ENCODE results near the gene CENPT.

Gene CENPT

DNA sequence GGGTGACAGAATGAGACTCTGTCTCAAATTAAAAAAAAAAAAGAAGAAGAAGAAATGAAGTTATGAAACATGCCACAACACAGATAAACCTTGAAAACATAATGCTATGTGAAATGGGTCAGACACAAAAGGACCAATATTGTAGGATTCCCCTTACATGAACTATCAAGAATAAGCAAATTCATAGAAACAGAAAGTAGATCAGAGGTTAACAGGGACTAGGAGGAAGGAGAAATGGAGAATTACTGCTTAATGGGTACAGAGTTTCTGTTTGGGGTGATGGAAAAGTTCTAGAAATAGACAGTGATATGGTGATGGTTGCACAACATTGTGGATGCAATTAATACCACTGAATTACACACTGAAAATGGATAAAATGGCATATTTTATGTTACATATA lies 57.4 kb downstream of the CENPT start:
- H3K4me3 ChIP-seq (ENCODE audit: low read depth, low read length) = no peak overlapping the region
- TF ChIP-seq, protein P1, sequence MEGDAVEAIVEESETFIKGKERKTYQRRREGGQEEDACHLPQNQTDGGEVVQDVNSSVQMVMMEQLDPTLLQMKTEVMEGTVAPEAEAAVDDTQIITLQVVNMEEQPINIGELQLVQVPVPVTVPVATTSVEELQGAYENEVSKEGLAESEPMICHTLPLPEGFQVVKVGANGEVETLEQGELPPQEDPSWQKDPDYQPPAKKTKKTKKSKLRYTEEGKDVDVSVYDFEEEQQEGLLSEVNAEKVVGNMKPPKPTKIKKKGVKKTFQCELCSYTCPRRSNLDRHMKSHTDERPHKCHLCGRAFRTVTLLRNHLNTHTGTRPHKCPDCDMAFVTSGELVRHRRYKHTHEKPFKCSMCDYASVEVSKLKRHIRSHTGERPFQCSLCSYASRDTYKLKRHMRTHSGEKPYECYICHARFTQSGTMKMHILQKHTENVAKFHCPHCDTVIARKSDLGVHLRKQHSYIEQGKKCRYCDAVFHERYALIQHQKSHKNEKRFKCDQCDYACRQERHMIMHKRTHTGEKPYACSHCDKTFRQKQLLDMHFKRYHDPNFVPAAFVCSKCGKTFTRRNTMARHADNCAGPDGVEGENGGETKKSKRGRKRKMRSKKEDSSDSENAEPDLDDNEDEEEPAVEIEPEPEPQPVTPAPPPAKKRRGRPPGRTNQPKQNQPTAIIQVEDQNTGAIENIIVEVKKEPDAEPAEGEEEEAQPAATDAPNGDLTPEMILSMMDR (IDR thresholded peaks at IDR 0.05; ENCODE audit: insufficient read depth, low read depth, low read length, missing control alignments) = no peak
- no peak for DNase-seq (ENCODE audit: low read depth)

DNA sequence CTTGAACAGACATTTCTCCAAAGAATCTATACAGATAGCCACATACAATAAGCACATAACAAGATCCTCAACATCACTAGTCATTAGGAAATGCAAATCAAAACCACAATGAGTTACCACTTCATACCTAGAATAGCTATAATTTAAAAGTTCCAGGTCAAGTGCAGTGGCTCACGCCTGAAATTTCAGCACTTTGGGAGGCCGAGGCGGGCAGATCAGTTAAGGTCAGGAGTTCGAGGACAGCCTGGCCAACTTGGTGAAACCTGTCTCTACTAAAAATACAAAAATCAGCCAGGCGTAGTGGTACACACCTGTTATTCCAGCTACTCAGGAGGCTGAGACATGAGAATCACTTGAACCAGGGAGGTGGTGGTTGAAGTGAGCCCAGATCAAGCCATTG lies 61.0 kb downstream of the CENPT start:
- DNase-seq (ENCODE audit: low read depth) = peak; percentile 65
- TF ChIP-seq, protein P1 (IDR thresholded peaks at IDR 0.05; ENCODE audit: insufficient read depth, low read depth, low read length, missing control alignments) = no peak
- no peak overlapping the region for H3K4me3 ChIP-seq (ENCODE audit: low read depth, low read length)

DNA sequence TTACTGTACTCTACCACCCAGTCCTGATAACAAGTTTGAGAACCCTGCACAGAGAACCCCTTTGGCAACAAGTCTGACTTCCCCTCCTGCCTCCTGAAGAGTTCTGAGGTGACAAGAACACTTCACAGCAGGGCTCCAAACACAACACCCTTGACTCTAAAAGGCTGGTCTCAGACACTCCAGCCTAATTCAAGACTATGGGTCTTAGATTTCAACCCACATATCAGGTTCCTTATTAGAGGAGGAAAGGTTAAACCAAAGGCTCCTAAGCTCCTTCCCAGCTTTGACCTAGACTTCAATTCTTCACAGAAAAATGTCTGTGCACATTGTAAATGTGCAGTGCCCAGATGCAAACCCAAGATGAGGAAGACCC lies 64.2 kb downstream of the CENPT start:
- H3K4me3 ChIP-seq (ENCODE audit: low read depth, low read length) = no peak overlapping the region
- no peak for DNase-seq (ENCODE audit: low read depth)
- TF ChIP-seq, protein P1 (IDR thresholded peaks at IDR 0.05; ENCODE audit: insufficient read depth, low read depth, low read length, missing control alignments) = no peak

- TF ChIP-seq, protein P1 (IDR thresholded peaks at IDR 0.05; ENCODE audit: insufficient read depth, low read depth, low read length, missing control alignments) = no peak
- no peak for DNase-seq (ENCODE audit: low read depth)
- no peak overlapping the region for H3K4me3 ChIP-seq (ENCODE audit: low read depth, low read length)
These were observed 64.7 kb downstream of the CENPT start for GRCh38 chr16:67782567-67783352.

DNA sequence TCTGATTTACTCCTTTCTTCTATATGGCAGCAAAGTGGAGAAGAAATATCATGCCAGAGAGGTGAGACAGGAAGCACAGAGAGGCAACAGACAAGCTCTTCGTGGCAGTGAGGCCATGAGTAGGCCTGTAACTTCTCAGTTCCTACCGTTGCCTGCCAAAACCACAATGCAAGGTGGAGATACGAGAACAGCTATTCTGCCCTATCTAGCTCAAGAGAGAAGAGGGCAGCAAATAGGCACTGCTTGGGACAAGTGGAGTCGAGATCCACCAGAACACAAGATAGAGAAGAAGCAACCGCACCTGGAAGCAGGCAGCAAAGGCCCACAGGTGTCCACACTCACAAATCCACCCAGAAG lies 66.0 kb downstream of the CENPT start:
- peak; percentile 66 for DNase-seq (ENCODE audit: low read depth)
- H3K4me3 ChIP-seq (ENCODE audit: low read depth, low read length) = no peak overlapping the region
- TF ChIP-seq, protein P1 (IDR thresholded peaks at IDR 0.05; ENCODE audit: insufficient read depth, low read depth, low read length, missing control alignments) = no peak

DNA sequence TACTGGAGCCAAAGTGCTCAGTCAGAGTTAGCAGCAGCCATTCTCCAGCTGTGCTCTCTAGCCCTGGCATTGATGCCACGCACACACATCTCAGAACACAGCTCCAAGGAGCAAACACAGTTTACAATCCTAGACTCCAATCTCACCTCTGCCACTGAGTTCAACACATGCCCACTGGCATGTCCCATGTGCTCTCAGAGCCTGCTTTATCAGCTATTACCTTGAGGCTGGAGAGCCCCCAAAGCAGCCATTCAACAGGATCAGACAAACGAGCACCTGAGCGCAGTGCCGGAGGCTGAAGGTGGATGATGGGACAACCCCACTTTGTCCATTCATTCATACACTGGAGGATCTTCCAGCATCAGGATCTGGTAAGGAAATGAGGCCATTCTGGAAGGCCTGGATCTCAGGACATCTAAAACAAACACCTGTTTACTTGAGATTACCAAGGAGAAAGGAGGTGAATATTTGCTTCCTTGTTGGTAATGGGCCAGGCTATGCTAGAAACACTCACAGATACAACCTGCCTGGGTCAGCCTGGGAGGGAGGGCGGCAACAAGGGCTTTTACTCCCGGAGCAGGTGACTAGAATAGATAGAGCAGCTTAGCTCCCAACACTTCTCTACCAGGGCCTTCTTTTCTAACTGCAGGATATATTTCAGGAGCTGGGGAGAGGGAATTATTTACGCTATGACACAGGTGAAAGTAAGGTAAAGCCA lies 66.5 kb downstream of the CENPT start:
- TF ChIP-seq, protein P1 (IDR thresholded peaks at IDR 0.05; ENCODE audit: insufficient read depth, low read depth, low read length, missing control alignments) = no peak
- no peak for DNase-seq (ENCODE audit: low read depth)
- no peak overlapping the region for H3K4me3 ChIP-seq (ENCODE audit: low read depth, low read length)
